Stimulated activated CD8-positive, alpha-beta memory T cell treated with anti-CD3 and anti-CD28 coated beads, Interleukin-2, amount 100 ng/mL, for 48 hours (primary cell): ENCODE measurements around the gene SUSD2.
"Not testable (repeated sequence)": the region's sequence is repeated elsewhere in the genome, so short reads cannot be mapped to it uniquely, and the experiment has no call there.

Source experiments
- DNase-seq, 2 donors: peaks; one replicate each; pipeline ENCODE4 v3.0.0-alpha.2; 2020; ENCODE audit warnings: low read depth in 2 of 2

SUSD2 gene

DNA sequence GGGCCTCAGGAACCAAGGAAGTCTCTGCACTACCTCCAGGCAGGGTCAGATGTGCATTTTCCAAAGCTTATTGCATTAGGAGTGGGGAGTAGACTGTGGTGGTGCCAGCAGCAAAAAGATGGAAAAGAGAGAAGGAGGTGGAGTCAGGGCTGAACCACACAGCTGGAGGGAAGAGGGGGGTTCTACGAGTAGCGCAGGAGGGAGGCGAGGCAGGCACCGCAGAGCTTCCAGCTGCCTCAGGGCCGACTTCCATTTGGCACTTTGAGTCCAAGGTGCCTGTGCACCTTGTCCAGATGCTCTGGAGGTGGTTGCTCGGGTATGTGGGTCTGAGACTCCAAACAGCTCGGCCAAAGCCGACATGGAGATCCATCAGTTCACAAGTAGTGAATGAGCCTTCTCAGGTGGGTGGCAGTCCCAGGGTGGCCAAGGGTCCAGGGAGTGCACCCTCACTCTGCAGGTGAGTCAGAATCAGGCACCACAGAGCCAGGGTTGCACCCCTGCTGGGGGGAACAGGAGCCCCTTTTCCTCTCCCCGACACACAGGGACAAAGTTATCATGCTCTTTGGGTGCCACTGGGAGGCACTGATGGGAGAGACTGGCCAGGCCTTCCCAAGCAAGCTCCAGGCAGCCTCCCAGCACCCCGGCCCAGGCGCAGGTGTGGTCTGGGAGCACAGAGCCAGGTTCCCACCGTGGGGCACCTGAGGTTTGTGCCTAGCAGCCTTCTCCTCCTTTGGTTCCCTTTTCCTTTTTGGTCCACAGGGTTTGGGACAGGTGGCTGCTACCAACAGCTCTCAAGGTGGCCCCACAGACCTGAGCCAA, 33.4 kb downstream of the SUSD2 start:
- DNase-seq = no peak

DNA sequence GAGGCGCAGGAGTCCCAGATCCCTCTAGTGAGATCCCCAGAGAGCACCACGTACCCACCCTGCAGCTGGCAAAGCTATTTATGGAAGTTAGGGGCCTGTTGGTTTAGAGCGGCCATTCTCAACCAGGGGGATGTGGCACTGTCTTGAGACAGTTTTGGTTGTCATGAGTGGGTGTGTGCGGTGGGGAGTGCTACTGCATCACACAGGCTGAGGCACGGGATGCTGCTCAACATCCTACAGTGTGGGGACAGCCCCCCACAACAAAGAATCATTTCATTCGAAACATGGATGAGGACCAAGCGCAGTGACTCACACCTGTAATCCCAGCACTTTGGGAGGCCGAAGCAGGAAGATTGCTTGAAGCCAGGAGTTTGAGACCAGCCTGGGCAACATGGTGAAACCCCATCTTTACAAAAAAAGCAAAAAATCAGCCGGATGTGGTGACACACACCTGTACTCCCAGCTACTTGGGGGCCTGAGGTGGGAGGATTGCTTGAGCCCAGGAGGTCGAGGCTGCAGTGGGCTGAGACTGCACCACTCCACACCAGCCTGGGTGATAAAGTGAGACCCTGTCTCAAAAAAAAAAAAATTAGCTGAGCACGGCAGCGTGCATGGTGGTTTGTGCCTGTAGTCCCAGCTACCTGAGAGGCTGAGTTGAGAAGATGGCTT, 35.4 kb downstream of the SUSD2 start:
- peak in 1 of 2 donors; percentile 19 for DNase-seq

DNA sequence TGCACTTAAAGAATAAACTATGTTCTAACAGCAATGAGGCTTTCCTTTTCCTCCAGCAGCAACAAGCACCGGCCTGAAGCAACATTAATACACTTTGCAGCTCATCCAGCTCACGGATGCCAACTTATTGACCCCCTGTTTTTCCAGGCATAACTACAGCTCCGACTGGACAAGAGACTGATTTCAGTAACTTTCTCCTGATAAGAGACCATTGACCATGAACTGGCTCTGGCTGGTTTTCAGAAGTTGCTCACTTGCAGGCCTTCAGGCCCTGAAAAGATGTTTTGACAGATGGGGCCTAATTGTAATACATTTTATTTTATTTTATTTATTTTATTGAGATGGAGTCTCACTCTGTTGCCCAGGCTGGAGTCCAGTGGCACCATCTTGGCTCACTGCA, 36.1 kb downstream of the SUSD2 start:
- no peak for DNase-seq

DNA sequence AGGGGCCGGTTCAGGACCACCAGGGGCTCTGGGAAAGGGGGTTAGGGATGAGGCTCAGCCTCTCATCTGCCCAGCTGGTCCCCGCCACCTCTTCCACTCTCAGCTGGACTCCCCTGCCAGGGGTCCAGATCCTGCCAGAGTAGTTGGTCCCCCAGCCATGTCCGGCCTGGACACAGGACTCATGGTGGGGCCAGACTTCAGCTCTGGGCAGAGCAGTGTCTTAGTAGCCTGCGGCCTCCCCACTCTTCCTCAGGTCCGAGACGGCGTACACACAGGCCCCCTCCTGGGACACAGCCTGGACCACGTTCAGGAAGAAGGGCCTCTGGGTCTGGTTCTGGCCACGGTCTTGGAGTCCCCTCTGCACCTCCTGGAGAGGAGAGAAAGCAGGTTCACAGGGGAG, 38.5 kb downstream of the SUSD2 start:
- no peak for DNase-seq

DNA sequence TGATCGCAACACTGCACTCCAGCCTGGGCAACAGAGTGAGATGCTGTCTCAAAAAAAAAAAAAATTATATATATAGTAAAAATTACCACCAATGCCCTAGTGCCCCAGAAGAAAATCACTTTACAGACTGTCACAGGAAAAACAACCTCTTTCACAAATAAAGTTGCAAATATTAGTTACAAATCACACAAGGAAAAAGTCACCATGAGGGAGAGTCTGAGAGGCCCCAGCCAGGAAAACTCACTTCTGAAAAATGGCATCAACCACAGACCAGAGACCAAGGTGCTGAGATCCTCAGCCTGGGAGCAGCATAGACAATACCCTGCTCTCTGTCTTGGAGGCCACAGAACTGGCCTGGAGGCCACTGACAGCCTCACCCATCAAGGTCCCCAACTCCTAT, 43.2 kb downstream of the SUSD2 start:
- DNase-seq = no peak

DNA sequence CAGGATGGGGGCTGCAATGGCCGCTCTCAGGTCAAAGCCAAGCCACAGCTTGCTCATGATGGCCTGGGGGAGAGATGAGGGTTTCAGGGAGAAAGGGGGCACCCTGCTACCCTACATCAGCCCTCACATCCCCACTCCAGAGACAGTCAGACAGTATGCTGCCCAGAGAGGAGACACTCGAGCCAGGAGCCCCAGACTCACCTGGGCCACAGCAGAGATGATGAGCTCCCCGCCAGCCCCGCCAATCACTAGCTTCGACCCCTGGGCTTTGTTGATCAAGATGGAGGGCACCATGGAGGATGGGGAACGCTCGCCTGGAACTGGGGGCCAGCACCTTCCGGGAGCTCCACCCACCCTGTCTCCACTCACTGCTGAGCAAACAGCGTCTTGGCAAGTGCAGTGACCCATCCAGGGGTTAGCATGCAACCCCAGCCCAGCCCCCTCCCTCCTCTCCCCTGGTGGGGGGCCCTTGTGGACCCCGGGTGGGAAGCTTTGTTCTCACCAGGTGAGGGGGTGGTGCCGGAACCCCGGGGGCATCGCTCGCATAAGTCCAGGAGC, 43.8 kb downstream of the SUSD2 start:
- no peak for DNase-seq

DNA sequence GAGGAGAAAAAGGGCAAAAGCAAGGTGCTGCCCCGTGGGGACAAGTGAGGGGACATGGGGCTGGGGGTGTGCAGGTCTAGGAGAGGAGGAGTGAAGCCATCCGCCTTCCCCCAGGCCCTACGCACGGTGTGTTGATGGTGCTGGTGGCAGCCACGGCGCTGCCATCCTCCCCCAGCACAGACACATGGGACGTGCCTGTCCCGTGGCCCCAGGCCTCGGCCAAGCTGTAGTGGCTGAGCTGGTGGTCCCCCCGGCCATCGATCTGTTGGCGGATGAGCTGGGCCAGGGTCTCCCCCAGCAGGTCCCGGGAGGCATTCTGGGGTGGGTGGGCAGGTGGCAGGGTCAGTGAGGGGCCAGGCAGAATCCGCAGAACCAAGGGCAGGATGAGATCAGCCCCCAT, 44.7 kb downstream of the SUSD2 start:
- no peak for DNase-seq

DNA sequence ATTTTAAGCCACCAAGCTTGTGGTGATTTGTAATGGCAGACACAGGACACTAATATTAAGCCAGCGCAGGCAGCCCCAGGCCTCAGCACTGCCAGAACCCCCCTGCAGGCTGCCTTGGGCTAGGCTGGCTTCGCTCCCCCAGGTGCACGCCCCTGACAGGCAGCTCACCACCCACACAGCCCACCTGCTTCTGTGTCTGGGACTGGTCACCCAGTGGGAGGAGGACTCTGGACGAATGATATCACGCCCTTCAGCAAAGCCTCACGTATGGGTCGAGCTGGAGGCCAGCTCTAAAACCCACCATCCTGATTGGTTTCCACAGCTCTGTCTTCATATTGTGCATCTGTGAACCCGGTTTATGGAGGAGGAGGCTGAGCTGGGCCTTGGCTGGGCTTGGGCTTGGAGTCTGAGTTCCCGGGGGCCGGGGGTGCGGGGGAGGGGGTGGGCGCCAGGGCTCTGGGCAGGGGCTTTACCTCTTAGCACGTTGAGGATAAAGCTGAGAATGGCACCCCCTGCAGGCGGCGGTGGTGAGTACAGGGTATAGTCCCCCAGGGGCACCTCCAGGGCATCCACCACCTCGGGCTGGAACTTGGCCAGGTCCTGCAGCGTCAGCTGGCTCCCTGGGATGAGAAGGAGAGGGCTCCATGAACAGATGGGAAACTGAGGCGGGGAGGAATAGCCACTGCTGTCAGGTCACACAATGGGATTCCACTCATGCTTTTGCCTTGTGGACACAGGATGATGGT, 49.8 kb downstream of the SUSD2 start:
- DNase-seq = peak; percentile 54 to 67

DNA sequence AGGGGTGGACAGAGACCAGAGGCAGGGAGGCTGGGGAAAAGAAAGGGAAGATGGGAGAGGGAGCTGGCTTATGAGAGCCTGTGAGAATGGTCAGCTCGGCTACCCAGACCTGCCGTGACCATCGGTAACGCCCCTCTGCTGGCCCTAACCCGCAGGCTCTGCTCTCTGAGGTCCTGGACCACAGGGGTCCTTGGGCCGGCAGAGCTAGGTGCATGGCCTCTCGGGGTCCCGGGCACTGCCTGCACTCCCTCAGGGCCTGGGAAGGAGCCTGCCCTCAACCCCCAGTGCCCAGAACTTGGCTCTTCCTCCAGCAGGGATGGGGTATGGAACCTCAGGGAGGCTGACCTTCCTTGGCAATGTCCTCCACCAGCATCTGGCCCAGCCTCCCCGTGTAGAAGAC, 50.4 kb downstream of the SUSD2 start:
- DNase-seq = no peak

DNA sequence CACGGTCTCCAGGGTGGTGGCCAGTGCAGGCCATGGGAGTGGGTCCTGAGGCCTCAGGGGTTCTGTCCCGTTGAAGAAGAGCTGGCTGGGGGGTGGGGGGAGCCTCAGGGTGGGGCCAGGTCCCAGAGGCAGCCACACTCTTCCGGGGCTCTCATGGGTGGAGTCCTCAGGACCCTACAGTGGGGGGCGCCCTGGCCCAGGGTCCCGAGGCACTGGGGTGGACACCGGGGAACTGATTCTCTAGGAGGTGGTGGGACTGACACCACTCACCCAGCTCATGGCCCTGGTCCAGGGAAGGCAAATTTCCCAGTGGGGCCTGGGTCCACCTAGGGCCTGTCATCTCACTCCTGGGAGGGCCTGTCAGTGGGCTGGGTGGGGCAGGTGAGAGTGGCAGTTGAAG, 50.8 kb downstream of the SUSD2 start:
- DNase-seq = no peak

DNA sequence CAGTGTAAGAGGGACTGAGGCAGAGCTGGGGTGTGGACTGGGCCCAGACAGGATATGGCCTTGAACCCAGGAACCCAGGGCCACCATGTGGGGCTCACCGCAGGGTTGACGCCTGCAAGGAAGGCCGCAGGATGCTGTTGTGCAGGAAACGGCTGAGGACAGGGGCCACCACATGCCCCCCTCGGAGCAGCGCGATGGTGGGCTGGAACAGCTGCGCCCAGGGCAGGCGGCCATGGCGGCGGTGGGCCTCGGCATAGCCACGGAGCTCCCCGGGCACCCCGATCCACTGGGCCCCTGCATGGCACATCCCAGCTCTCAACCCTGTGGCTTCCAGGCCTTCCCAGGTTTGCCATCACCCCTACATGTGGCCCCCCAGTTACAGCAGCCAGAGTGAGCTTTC, 51.4 kb downstream of the SUSD2 start:
- no peak for DNase-seq

DNA sequence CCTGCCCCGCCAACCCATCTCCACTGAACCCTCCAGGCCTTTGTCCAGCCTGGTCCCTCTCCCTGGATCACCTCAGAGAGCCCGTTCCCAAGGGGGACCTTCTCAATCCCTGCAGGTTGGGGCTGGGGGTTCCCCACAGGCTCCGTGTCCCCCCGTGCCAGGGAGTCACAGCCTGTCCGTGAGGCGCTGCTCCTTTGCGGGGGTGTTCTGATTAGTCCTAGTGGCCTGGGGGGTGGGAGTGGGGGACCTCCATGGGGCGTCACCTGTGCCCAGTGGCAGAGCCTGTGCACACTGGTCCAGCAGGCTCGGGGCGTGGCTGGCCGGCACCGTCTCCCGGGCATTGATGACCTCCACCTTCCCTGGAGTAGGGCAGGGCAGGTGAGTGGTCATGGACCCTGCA, 51.9 kb downstream of the SUSD2 start:
- DNase-seq = no peak

DNA sequence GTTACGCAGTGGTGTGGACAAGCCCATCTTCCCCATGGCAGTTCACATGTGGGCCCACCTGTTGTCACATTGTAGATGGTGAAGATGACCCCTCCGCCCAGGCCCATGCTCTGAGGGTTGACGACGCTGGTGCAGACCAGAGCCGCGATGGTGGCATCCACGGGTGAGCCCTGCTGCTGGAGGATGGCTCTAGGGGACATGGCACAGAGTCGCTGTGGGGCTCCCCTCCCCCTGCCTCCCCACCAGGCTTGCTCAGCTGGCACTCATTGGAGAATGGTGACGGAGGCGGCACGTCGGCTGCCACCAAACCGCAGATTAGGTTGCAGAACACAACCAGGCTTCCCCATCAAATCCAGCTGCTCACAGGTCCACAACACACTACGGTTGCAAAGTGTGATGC, 52.5 kb downstream of the SUSD2 start:
- DNase-seq = no peak

DNA sequence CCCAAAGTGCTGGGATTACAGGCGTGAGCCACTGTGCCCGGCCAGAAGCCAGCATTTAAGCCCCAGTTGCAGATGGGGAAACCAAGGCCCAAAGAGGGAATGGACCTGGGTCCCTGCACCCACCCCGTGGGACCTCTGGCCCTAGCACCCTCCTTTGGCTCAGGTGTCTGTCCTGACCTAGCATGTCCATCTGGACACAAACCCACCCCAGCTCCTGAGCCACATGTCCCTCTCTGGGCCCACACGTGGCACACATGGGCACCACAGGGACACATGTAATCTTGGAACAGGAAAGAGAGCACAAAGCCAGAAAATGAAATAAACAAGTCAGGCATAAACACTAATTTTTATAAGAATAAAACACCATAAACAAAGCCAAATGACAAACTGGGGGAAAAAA, 54.0 kb downstream of the SUSD2 start:
- no peak for DNase-seq

DNA sequence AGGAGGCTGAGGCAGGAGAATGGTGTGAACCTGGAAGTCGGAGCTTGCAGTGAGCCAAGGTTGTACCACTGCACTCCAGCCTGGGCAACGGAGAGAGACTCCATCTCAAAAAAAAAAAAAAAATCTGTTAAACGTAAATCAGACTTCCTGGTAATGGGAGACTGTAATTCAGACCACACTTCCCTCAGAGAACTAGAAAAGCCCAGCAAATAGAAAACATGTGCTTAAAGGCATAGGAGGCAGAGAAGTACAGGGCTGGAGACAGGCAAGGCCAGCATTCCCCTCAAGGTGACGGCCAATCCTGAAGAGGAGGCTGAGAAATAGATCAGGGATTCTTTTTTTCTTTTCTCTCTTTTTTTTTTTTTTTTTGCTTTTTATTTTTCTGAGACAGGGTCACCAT, 55.4 kb downstream of the SUSD2 start:
- no peak for DNase-seq

DNA sequence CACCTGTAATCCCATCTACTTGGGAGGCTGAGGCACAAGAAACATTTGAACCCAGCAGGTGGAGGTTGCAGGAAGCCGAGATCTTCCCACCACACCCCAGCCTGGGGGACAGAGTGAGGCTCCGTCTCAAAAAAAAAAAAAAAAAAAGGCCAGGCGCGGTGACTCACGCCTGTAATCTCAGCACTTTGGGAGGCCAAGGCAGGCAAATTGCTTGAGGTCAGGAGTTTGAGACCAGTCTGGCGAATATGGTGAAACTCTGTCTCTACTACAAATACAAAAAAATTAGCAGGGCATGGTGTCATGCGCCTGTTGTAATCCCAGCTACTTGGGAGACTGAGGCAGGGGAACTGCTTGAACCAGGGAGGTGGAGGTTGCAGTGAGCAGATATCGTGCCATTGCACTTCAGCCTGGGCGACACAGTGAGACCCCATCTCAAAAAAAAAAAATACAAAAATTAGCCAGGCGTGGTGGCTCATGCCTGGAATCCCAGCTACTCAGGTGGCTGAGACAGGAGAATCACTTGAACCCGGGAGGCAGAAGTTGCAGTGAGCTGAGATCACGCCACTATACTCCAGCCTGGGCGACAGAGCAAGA, 56.9 kb downstream of the SUSD2 start:
- not testable (repeated sequence) for DNase-seq
